Activated CD4-positive, alpha-beta memory T cell treated with anti-CD3 and anti-CD28 coated beads for 36 hours (primary cell): Measurements from ENCODE around the gene SGMS1. TPM values are rescaled to one million over a fixed set of nuclear protein-coding genes. Genes with fewer than 3 reads are reported as not detected.
"Not testable (repeated sequence)": the region's sequence is repeated elsewhere in the genome, so short reads cannot be mapped to it uniquely, and the experiment has no call there.

Source experiments
- CTCF ChIA-PET: fragments of 350-600 bp; sonication (Branson Sonifier 250); formaldehyde crosslinking; loops from one replicate; lab custom pipeline; 2021; ENCODE audit warnings: antibody characterized with exemption, inconsistent platforms; lab: Charles Lee
- POLR2A ChIA-PET: fragments of 350-600 bp; sonication (Branson Sonifier 250); formaldehyde crosslinking; loops from one replicate; lab custom pipeline; 2021; ENCODE audit warnings: antibody characterized with exemption; lab: Charles Lee
- DNase-seq: peaks from one replicate; pipeline ENCODE4 v3.0.0-alpha.2; 2020
- H3K27ac Mint-ChIP-seq: one replicate; pipeline ENCODE4 v1.8.0; 2021; ENCODE audit warnings: mixed read lengths
- H3K27me3 Mint-ChIP-seq: one replicate; pipeline ENCODE4 v1.8.0; 2021; ENCODE audit warnings: mixed read lengths
- H3K36me3 Mint-ChIP-seq: one replicate; pipeline ENCODE4 v1.8.0; 2021; ENCODE audit warnings: mixed read lengths
- H3K4me1 Mint-ChIP-seq: one replicate; pipeline ENCODE4 v1.8.0; 2021; ENCODE audit warnings: low read depth, mixed read lengths
- H3K4me3 Mint-ChIP-seq: one replicate; pipeline ENCODE4 v1.8.0; 2021; ENCODE audit warnings: mild to moderate bottlenecking, mixed read lengths
- H3K9me3 Mint-ChIP-seq: one replicate; pipeline ENCODE4 v1.8.0; 2021; ENCODE audit warnings: mixed read lengths
- intact Hi-C: fragments of 100-400 bp; cut with micrococcal nuclease; formaldehyde crosslinking; loops from one replicate; pipeline ENCODE4 v1.15.1; 2023
- total RNA-seq, 2 experiments: library from RNA; stranded (reverse); gene quantifications; one replicate each; pipeline ENCODE4 v1.2.3, GENCODE V29; 2021

SGMS1 gene
- total RNA-seq, 2 experiments from 2014 or later = 6.8 to 7.2 TPM

GRCh38 chr10:50653142-50653541, 29.4 kb upstream of the SGMS1 start:
- CTCF ChIA-PET = interaction anchor here (0.9 to 2.0 kb wide), 5 partner anchors 87 to 285 kb away, joined by 3 to 8 read pairs (median 3); no protein-coding TSS in a partner anchor
- Mint-ChIP-seq H3K27me3 (no peaks in the 10 kb centered on the region), H3K27ac (no peak overlapping the region), H3K9me3 (no peaks in the 10 kb centered on the region), H3K4me3 (no peak overlapping the region), H3K4me1 (peaks cover 14% of the 10 kb centered on the region), H3K36me3 (no peaks in the 10 kb centered on the region)
- intact Hi-C loops = loop anchor here (1.0 to 2.0 kb wide), 2 partner anchors 28 to 92 kb away; no protein-coding TSS in a partner anchor
- peak; percentile 32 for DNase-seq
- POLR2A ChIA-PET = no interaction called here

GRCh38 chr10:50651808-50652207, 28.1 kb upstream of the SGMS1 start:
- CTCF ChIA-PET = interaction anchor here (0.6 to 1.0 kb wide), 3 partner anchors 117 to 1155 kb away, joined by 3 read pairs; no protein-coding TSS in a partner anchor

GRCh38 chr10:50650481-50650880, 26.7 kb upstream of the SGMS1 start:
- ChIA-PET POLR2A (no interaction called here), CTCF (no interaction called here)
- intact Hi-C loops = no loop called here
- Mint-ChIP-seq H3K4me1 (peaks cover 14% of the 10 kb centered on the region), H3K9me3 (no peaks in the 10 kb centered on the region), H3K27me3 (no peaks in the 10 kb centered on the region), H3K4me3 (no peak overlapping the region), H3K27ac (no peak overlapping the region), H3K36me3 (no peaks in the 10 kb centered on the region)
- no peak for DNase-seq

More at GRCh38 chr10:50651808-50652207, 28.1 kb upstream of the SGMS1 start:
- POLR2A ChIA-PET = no interaction called here
- no peaks in the 10 kb centered on the region for H3K9me3 Mint-ChIP-seq
- no peak overlapping the region for H3K4me3 Mint-ChIP-seq
- peaks cover 14% of the 10 kb centered on the region for H3K4me1 Mint-ChIP-seq
- H3K27me3 Mint-ChIP-seq = no peaks in the 10 kb centered on the region
- intact Hi-C loops = loop anchor here (2.0 kb wide), 1 partner anchor 27 kb away; no protein-coding TSS in a partner anchor
- no peak overlapping the region for H3K27ac Mint-ChIP-seq
- DNase-seq = no peak
- no peaks in the 10 kb centered on the region for H3K36me3 Mint-ChIP-seq

- POLR2A ChIA-PET = interaction anchor here (0.9 kb wide), 1 partner anchor 12 kb away, joined by 7 read pairs; no protein-coding TSS in a partner anchor
- Mint-ChIP-seq H3K9me3 (no peaks in the 10 kb centered on the region), H3K4me3 (no peak overlapping the region), H3K4me1 (peaks cover 13% of the 10 kb centered on the region), H3K27ac (no peak overlapping the region), H3K36me3 (no peaks in the 10 kb centered on the region), H3K27me3 (no peaks in the 10 kb centered on the region)
- CTCF ChIA-PET = no interaction called here
- no peak for DNase-seq
- intact Hi-C loops = no loop called here
Observed at GRCh38 chr10:50648935-50649227, 25.1 kb upstream of the SGMS1 start.

- Mint-ChIP-seq H3K9me3 (no peaks in the 10 kb centered on the region), H3K27ac (no peak overlapping the region), H3K4me1 (peaks cover 8% of the 10 kb centered on the region), H3K36me3 (no peaks in the 10 kb centered on the region), H3K4me3 (no peak overlapping the region), H3K27me3 (no peaks in the 10 kb centered on the region)
- ChIA-PET POLR2A (interaction anchor here (0.9 kb wide), 1 partner anchor 11 kb away, joined by 7 read pairs; no protein-coding TSS in a partner anchor), CTCF (interaction anchor here (0.8 to 2.0 kb wide), 2 partner anchors 11 to 24 kb away, joined by 3 to 8 read pairs; no protein-coding TSS in a partner anchor)
- no peak for DNase-seq
- intact Hi-C loops = no loop called here
Observed at GRCh38 chr10:50648089-50648934, 24.6 kb upstream of the SGMS1 start.

GRCh38 chr10:50647350-50647749, 23.6 kb upstream of the SGMS1 start:
- H3K4me1 Mint-ChIP-seq, H3K27me3 Mint-ChIP-seq: not testable (repeated sequence)

GRCh38 chr10:50645236-50645635, 21.5 kb upstream of the SGMS1 start:
- no peak for DNase-seq
- no peak overlapping the region for H3K27ac Mint-ChIP-seq
- POLR2A ChIA-PET = no interaction called here
- peaks cover 3% of the 10 kb centered on the region for H3K4me1 Mint-ChIP-seq
- H3K4me3 Mint-ChIP-seq = no peak overlapping the region
- CTCF ChIA-PET = no interaction called here
- no peaks in the 10 kb centered on the region for H3K36me3 Mint-ChIP-seq
- no peaks in the 10 kb centered on the region for H3K9me3 Mint-ChIP-seq
- H3K27me3 Mint-ChIP-seq = peaks cover 3% of the 10 kb centered on the region
- intact Hi-C loops = no loop called here

More at GRCh38 chr10:50647350-50647749, 23.6 kb upstream of the SGMS1 start:
- H3K27ac Mint-ChIP-seq, DNase-seq, POLR2A ChIA-PET, H3K36me3 Mint-ChIP-seq, intact Hi-C loops, H3K9me3 Mint-ChIP-seq, H3K4me3 Mint-ChIP-seq: not testable (repeated sequence)
- CTCF ChIA-PET = interaction anchor here (2.0 kb wide), 1 partner anchor 10 kb away, joined by 8 read pairs; no protein-coding TSS in a partner anchor

GRCh38 chr10:50641626-50642025, 17.9 kb upstream of the SGMS1 start:
- DNase-seq = no peak
- peaks cover 16% of the 10 kb centered on the region for H3K27me3 Mint-ChIP-seq

GRCh38 chr10:50640238-50640637, 16.5 kb upstream of the SGMS1 start:
- no peaks in the 10 kb centered on the region for H3K9me3 Mint-ChIP-seq
- no peak overlapping the region for H3K4me3 Mint-ChIP-seq
- H3K27ac Mint-ChIP-seq = no peak overlapping the region
- CTCF ChIA-PET = no interaction called here
- POLR2A ChIA-PET = no interaction called here
- intact Hi-C loops = no loop called here
- H3K4me1 Mint-ChIP-seq = peaks cover 27% of the 10 kb centered on the region
- peaks cover 18% of the 10 kb centered on the region for H3K27me3 Mint-ChIP-seq
- DNase-seq = no peak
- no peaks in the 10 kb centered on the region for H3K36me3 Mint-ChIP-seq

More at GRCh38 chr10:50641626-50642025, 17.9 kb upstream of the SGMS1 start:
- Mint-ChIP-seq H3K4me3 (no peak overlapping the region), H3K36me3 (no peaks in the 10 kb centered on the region), H3K4me1 (peaks cover 14% of the 10 kb centered on the region), H3K9me3 (no peaks in the 10 kb centered on the region), H3K27ac (no peak overlapping the region)
- CTCF ChIA-PET = no interaction called here
- intact Hi-C loops = no loop called here
- POLR2A ChIA-PET = no interaction called here

- intact Hi-C loops = loop anchor here (1.0 to 5.0 kb wide), 9 partner anchors 8 to 1060 kb away; partner anchors contain the start of gene CSTF2T
- H3K27me3 Mint-ChIP-seq = peaks cover 34% of the 10 kb centered on the region
- H3K4me1 Mint-ChIP-seq = peaks cover 33% of the 10 kb centered on the region
- H3K27ac Mint-ChIP-seq = peak overlapping the region; percentile 50
- no peaks in the 10 kb centered on the region for H3K36me3 Mint-ChIP-seq
- no peak overlapping the region for H3K4me3 Mint-ChIP-seq
- H3K9me3 Mint-ChIP-seq = no peaks in the 10 kb centered on the region
- CTCF ChIA-PET = interaction anchor here (0.6 to 2.2 kb wide), 6 partner anchors 10 to 216 kb away, joined by 3 to 11 read pairs (median 4); partner anchors contain the start of gene SGMS1
- peak; percentile 44 for DNase-seq
- POLR2A ChIA-PET = interaction anchor here (0.8 to 2.9 kb wide), 11 partner anchors 12 to 240 kb away, joined by 3 to 12 read pairs (median 7); partner anchors contain the start of gene SGMS1
Observed at GRCh38 chr10:50636618-50637579, 13.1 kb upstream of the SGMS1 start.

GRCh38 chr10:50635286-50635685, 11.5 kb upstream of the SGMS1 start:
- H3K27ac Mint-ChIP-seq = no peak overlapping the region
- H3K4me3 Mint-ChIP-seq = no peak overlapping the region
- intact Hi-C loops = loop anchor here (5.0 kb wide), 2 partner anchors 373 to 1062 kb away; partner anchors contain the start of gene CSTF2T
- ChIA-PET CTCF (interaction anchor here (1.0 kb wide), 1 partner anchor 10 kb away, joined by 3 read pairs; no protein-coding TSS in a partner anchor), POLR2A (interaction anchor here (0.8 to 2.9 kb wide), 3 partner anchors 10 to 204 kb away, joined by 3 to 11 read pairs (median 3); partner anchors contain the start of gene SGMS1)
- H3K27me3 Mint-ChIP-seq = peaks cover 33% of the 10 kb centered on the region
- H3K4me1 Mint-ChIP-seq = peaks cover 33% of the 10 kb centered on the region
- no peaks in the 10 kb centered on the region for H3K36me3 Mint-ChIP-seq
- H3K9me3 Mint-ChIP-seq = no peaks in the 10 kb centered on the region
- no peak for DNase-seq
